HG02970 (cell line): ENCODE data around the gene FUT7.

ENCODE experiments used
- ATAC-seq: cut with Tn5 transposase; IDR thresholded peaks from one replicate; pipeline ENCODE4 v1.9.1; 2021; ENCODE audit warnings: mild to moderate bottlenecking, moderate library complexity, moderate number of reproducible peaks; ENCODE audit not compliant: unreplicated experiment, low FRiP score

Gene FUT7

DNA sequence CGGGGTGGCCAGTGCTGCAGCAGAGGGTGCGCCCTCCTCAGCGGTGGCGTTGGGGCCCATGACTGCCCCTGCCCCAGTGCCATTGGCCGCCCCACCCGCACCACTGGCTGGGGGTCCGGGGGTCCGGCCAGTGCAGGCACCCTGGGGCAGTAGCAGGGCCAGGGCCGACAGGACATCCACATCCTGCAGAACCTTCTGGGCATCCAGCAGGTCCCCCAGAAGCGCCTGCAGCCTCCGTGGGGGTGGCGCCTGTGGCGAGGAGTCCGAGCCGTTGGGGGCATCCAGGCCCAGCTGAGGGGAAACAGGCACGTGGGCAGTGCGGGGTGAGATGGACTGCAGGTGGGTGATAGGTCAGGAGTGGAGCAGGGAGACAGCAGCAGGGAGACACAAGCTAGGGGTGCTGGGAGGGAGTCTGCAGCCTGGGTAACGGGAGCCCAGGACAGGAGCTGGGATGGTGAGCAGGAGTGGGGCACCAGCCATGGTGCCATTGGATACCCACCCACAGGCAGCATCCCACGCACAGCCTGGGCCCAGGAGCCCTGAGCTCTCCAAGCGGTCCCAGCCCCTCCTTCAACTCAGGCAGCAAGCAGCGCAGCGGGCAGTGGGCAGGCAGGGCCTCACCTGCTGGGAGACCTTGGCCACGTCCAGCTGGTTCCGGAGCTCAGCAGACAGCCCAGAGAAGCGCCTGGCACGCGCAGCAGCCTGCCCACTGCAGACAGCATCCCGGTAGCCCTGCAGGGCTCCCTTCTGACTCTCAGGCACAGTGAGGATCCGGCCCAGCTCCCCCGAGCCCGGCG is 10.9 kb downstream of the FUT7 start:
- ATAC-seq: no peak

DNA sequence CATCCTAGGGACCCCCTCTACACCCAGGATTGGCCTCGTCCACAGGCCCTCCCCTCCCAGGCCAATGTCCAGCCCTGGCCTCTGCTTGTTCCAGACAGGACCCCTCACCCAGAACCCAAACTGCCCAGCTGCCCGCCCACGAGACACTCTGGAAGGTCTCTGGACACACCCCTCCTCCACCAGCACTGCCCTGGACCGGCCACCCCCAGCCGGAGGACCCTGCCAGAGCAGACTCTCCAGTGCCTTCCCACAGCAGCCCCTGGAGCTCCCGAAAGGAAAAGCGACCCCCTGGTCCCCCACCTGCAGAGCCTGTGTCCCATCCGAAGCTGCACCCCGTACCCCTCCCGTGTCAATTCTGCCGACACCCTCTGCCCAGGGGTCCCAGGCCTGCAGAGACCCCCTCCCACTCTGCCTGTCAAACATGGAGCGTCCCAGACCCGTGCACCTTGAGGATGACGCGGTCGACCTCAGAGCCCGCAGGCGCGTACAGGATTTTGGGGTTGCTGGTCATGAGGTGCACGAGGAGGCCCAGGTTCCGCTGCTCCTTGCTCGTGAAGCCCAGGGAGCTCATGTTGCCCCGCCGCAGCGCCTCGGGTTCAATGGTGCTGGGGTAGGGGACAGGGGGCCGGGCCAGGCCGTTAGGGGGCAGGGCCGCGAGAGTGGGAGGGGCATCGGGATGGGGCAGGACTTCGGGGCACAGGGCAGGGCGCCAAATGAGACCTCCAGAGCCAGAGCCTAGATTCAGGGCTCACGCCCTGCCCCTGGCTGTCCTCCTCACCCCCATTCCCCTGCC is 11.8 kb downstream of the FUT7 start:
- no peak for ATAC-seq

DNA sequence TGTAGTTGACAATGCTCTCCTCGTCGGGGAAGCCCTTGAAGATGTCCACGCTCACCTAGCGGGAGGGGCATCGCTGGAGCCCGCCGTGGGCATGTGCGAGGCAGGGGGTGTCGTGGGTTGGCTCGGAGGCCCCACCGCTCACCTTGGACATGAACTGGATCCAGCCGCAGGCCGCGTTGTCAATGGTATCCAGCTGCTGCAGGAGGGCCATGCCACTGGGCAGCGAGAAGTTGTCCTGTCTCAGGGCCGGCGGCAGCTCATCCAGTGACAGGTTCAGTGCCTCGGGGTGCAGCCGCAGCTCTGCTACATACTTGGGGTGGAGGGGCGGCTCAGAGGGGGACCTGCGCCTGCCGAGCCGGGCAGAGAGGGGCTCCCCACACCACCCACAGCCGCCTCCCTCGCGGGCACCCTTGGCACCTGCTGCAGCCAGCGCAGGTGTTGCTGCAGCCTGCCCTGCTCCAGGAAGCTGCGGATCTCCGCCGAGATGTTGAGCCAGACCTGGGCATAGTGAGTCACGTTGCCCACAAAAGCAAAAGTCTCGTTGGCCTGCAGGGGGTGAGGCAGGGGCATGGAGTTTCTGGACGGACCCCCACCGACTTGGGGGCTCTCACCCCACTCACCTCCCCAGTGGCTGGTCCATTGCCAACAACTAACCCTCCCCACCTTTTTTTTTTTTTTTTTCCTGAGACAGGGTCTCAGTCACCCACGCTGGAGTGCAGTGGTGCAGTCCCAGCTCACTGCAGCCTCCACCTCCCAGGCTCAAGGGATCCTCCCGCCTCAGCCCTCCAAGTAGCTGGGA is 12.9 kb downstream of the FUT7 start:
- ATAC-seq: no peak

DNA sequence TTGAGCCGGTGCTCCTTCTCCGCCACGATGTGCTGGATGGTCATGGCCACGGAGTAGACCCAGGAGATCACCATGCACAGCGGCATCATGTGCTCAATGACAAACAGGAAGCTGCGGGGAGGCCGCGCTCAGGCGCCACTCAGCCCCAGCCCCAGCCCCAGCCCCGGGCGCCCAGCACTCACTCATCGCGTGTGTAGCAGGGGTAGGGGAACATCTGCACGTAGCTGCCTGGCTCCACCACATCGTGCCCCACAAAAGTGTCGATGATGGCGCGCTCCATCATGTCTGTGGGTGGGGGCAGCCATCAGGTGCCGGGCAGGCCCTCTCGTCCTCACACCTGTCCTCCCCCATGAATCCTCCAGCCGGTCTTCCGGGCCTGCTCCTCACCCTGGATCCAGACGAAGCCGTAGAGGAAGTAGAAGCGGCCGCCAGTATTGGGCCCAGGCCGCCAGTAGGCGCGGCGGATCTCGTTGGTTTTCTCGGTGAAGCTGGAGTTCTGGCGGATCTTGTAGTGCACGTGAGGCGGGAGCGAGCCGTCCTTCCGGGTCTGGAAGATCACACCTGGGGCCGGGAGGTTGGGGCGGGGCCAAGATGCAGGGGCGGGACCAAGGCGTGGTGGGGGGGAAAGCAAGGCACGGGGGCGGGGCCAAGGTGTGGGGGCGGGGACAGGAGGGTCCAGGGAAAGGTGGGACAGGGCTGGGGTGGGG is 13.9 kb downstream of the FUT7 start:
- ATAC-seq: no peak

DNA sequence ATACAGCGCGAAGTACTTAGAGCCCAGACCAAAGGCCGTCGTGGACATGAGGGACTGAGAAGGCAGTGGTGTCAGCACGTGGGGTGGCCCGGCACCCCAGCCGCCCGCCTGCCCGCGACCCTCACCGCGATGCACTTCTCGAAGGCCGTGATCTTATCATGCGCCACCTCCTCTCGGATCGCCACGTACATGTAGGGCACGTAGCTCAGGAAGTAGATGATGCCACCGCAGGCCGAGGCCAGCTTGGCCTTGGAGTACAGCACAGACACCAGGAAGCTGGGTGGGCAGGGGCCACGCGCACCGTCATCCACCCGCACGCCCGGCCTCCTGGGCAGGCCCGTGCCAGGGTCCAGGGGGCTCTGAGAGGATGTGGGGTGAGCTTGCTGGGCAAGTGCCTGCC is 14.8 kb downstream of the FUT7 start:
- no peak for ATAC-seq

DNA sequence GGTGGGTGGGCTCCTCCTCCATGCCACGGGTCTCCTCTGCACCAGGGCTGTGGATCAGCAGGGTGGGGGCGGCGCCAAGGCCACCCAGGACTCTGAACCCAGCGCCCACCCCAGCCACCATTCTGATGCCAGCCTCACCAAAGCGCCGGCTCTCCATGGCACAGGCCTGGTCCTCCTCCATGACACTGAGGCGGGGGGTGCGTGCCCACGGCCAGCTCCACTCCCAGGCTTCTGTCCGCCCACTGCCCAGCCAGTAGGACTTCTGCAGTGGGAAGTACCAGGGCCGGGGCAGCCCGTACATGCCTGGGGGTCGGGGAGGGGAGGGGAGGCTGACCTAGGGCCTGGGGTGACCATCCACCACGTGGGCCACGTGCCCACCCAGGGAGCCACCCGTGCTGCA is 15.5 kb downstream of the FUT7 start:
- ATAC-seq: no peak

DNA sequence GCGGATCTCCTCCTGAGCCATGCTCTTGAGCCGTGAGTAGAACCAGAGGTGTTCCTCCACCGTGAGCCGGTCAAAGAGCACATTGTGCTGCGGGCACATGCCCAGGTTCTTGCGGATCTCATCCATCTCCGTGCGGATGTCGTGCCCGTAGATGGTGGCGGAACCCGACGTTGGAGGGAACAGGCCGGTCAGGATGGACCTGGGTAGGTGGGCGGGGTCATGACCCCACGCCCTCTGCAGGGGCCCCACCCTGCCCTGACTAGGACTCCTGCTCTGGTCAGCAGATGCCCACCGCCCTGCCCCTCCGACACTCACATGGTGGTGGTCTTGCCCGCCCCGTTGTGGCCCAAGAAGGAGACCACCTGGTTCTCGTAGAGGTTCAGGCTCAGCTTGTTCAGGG is 15.9 kb downstream of the FUT7 start:
- ATAC-seq: no peak

DNA sequence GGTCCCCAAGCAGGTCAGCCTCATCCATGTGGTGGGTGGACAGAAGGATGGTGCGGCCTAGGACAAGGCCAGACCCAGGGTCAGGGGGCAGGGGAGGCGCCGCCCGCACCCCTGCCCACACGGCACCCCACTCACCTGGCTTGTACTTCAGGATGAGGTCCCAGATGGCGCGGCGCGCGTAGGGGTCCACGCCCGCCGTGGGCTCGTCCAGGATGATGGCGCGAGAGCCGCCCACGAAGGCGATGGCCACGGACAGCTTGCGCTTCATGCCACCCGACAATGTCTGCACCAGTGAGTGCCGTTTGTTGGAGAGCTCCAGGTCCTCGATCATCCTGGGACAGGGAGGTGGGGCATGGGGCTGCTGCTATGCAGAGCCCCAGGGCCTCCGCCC is 16.4 kb downstream of the FUT7 start:
- ATAC-seq: no peak

DNA sequence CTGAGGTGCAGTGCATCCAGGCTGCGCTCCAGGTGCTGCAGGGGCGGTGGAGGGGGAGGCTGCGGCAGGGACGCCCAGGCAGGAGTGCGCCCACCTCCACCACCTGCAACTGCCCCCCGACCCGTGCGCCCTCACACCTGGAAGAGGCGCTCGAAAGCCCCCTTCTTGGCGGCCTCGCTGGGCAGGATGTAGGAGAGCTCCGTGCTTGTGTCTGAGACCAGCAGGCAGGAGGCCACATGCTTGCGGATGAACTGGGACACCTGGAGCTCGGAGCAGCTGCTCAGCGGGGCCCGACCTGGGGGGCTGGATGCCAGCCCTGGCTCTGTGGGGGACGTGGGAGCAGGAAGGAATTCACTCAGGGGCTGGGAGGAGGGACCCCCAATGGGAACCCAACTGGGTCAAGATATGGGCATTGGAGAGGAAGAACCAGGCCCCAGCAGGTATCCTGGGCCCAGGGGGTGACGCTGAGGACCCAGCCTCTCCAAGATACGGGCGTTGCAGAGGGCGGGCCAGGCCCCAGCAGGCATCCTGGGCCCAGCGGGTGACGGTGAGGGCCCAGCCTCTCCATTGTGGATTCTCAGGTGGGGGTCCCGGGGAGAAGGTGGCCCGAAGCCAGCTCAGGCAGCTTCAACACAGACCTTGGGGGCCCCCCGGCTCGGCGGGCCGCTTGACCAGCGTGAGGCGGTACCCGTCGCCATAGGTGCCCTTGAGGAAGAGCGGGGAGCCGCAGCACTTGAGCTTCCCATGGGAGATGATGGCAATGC is 16.9 kb downstream of the FUT7 start:
- ATAC-seq: no peak

DNA sequence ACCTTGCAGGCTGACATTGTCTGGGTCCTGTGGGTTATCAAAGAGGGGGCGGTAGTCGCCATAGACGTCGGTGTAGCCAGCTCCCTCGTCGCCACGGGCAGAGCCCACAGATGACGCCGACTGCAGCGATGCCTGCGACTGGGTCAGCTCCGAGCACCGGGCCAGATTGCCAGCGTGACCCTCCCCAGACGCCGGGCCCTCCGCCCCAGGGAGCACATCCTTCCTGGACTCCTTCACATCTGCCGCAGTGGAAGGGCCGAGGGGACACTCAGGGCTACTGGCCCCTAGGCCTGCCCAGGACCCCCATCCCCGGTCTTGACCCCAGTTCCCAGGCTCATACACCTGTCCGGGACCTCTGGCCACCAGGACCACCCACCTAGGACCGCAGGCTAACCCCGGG is 17.7 kb downstream of the FUT7 start:
- no peak for ATAC-seq

DNA sequence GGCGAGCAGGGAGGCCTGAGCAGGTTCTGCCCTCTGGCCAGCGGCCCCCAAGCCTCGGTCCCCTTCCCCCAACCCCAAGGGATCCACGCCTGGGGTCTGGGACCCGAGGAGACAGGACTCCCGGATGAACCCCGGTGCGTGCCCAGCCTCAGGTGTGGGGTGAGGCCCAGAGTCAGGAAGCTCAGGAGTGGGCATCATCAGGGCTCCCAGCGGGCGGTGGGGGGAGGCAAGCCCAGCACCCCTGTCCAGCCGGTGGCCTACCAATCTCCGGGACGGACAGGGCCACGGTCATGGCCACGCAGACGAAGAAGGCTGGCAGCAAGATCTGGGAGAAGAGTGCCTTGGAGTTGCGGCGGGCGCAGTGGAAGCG is 18.3 kb downstream of the FUT7 start:
- ATAC-seq: no peak

DNA sequence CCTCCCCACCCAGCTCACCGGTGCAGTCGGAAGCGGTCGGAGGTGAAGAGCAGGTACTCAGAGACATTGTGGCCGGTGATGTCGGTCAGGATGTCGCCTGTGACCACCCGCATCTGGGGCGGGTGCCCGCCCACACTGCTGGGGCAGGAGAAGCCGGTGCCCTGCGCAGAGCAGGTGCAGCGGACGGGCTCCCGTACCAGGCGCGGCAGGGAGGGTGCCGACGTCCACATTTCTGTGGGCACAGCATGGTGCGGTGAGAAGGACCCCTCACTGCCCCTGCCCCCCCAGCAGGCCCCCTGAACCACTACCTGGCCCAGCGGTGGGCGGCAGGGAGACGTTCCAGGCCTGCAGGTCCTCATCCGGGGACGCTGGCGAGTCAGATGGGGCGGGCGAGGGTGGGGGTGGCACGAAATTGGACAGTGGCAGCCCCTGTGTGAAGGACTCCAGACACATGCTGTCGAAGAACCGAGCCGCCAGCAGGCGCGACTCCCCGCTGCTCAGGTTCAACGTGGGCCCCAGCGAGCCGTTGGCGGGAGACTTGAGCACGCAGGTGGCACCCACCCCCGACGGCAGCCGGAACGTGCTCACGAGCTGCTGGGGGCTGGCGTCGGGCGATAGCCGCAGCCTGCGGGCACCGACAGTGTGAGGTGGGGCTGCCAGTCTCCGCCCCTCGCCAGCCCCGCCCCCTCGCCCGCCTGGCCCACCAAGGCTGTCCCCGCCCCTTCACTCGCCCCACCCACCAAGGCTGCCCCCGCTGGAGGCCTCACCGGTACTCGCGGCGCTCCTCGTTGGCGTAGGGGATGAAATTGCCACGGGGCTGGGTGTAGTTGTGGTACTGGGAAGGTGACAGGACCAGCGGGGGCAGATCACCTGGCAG is 19.0 kb downstream of the FUT7 start:
- no peak for ATAC-seq

DNA sequence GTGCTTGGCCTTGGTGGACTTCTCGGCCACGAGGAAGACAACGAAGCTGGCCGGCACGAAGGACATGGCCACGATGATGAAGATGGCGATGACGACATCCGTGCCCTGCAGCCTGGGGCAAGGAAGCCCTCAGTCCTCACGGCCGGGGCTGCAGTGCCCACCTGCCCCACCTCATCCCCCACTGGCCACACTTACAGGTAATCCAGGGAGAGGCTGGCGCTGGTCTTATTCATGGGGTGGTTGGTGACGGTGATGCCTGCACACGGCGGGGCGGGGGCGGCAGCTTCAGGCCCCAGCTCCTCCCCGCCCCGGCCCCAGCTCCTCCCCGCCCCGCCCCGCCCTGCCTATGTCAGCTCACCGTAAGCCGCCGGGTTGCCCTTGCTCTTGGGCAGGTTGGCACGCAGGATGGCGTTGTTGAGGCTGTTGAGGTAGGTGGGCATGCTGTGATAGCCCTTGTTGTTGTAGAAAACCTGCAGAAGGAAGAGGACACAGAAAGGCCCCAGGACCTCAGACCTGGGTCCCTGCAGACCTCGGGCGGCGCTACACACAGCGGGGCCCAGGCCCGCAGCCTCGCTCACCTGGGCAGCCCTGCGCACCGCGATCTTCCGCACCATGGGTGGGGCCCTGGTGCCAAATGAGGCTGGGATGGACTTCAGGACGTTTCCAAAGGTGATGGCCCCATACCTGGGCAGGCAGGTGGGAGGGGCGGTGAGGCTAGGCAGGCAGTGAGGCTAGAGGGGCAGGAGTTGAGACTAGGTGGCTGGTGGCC is 19.8 kb downstream of the FUT7 start:
- no peak for ATAC-seq

DNA sequence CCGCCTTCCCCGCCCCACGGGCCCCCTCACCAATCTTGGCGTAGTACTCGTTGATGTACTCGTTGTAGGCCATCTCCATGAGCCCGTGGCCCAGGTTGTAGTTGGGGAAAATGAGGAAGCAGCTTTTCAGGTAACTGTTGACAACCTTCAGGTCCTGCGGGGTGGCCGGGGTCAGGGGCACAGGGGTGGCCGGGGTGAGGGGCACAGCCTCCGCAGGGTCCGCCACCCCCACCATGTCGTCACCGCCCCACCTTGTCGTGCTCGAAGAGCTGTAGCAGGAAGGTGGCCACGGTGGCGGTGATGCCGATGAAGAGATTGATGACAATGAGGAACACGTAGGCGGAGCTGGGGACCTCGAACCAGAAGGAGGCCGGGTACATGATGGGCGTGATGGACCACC is 20.7 kb downstream of the FUT7 start:
- ATAC-seq: no peak

DNA sequence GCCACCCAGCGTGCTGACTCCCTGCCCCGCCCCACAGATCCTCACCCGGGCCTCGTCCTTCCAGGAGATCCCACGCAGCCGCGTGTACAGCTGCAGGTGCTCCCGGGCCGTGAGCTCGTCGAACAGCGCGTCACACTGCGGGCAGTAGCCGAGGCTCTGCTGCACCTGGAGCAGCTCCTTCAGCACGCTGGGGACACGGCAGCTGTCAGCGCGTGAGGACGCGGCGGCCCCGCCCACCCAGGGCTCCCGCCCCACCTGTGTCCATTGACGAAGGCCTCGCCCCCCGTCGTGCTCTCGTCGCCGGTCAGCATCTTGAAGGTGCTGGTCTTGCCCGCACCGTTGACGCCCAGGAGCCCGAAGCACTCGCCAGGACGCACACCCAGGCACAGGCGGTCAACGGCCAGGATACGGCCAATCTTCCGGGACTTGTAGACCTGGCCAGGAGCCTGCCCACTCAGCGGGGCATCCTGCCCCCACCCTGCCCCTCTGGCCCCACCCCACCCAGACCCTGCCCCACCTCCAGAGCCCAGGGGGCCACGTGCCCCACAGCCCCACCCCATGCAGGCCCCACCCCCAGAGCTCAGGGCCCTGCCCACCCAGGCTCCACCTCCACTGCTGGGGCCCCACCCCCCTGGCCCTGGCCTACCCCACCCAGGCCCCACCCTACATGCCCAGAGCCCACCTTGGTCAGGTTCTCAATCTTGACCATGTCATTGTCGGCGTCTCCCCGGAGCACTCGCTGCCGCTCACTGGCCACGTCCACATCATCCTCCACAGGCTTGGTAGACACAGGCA is 21.8 kb downstream of the FUT7 start:
- ATAC-seq: no peak

DNA sequence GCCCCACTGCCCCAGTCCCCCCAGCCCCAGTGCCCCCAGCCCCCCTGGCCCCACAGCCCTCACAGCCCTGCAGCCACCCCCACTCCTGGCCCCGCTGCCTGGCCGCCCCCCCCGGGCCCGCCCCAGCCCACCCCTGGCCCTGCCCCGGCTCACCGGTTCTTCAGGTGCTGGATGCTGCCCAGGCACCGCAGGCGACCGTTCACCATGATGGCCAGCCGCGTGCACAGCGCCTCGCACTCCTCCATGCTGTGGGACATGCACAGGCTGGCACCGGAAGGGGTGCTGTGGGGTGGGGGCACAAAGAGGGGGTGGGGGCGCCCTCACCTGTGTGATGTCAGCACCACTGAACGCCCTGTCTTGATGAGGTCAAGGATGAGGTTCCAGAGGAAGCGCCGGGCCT is 22.7 kb downstream of the FUT7 start:
- no peak for ATAC-seq

DNA sequence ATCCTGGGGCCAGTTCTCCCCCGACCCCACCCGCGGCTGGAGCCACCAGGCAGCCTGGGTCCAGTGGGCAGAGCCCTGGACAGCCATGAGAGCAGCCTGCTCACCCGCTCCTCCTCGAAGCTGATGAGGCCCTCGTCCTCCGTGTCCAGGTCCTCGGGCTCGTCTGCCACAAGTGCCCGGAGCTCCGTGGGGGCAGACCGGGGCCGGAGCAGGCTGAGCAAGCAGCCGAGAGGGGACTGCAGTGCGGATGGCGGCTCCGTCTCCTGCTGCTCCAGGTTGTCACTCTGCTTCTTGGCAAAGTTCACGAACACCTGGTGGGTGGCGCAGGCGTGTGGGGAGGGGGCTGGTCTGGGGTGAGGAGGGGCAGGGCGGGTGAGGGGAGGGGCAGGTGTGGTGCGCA is 23.6 kb downstream of the FUT7 start:
- no peak for ATAC-seq
